C4-2B (cell line): ENCODE data around the gene BMP4.

Experiments used
- CTCF ChIP-seq: fragments of 450-650 bp; conservative IDR thresholded peaks from 2 replicates; pipeline ENCODE4 v1.5.1; 2017; ENCODE audit warnings: mild to moderate bottlenecking
- ZFX ChIP-seq: fragments of 450-650 bp; IDR thresholded peaks from 2 replicates; pipeline ENCODE4 v1.6.1; 2017

GRCh38 chr14:53916239-53916638, 40.4 kb downstream of the BMP4 start:
- no peak for TF ChIP-seq CTCF
- TF ChIP-seq ZFX = no peak
